Endodermal cell (in vitro differentiated cells): ENCODE results near the gene DNM3. TPM values are rescaled to one million over a fixed set of nuclear protein-coding genes. Genes with fewer than 3 reads are reported as not detected.

Source experiments
- DNase-seq: peaks from one replicate; pipeline ENCODE4 v3.0.0-alpha.2; 2017
- H3K27ac ChIP-seq: 2 replicates; pipeline ENCODE4 v1.5.1; 2013; ENCODE audit warnings: mild to moderate bottlenecking, low read depth, low read length, moderate library complexity
- H3K27me3 ChIP-seq: 2 replicates; pipeline ENCODE4 v1.6.1; 2013; ENCODE audit warnings: mild to moderate bottlenecking, low read length, moderate library complexity; ENCODE audit not compliant: insufficient read depth, control insufficient read depth, poor library complexity, severe bottlenecking
- H3K36me3 ChIP-seq: 2 replicates; pipeline ENCODE4 v1.7.0; 2013; ENCODE audit warnings: mild to moderate bottlenecking, low read length, moderate library complexity; ENCODE audit not compliant: control insufficient read depth, insufficient read depth
- H3K4me1 ChIP-seq: one replicate; pipeline ENCODE4 v1.7.0; 2013; ENCODE audit warnings: low read length; ENCODE audit not compliant: control insufficient read depth, insufficient read depth
- H3K4me3 ChIP-seq: 2 replicates; pipeline ENCODE4 v1.5.1; 2013; ENCODE audit warnings: mild to moderate bottlenecking, low read length, moderate library complexity
- H3K9ac ChIP-seq: 2 replicates; pipeline ENCODE4 v1.6.1; 2013; ENCODE audit warnings: mild to moderate bottlenecking, low read length, moderate library complexity; ENCODE audit not compliant: poor library complexity, severe bottlenecking; ENCODE audit errors: extremely low read depth
- H3K9me3 ChIP-seq: 2 replicates; pipeline ENCODE4 v1.6.1; 2013; ENCODE audit warnings: mild to moderate bottlenecking, low read length, moderate library complexity; ENCODE audit not compliant: control insufficient read depth
- H3K27ac Mint-ChIP-seq: 2 replicates; pipeline ENCODE4 v1.8.0; 2020; ENCODE audit warnings: mixed read lengths
- H3K27me3 Mint-ChIP-seq: 2 replicates; pipeline ENCODE4 v1.8.0; 2021; ENCODE audit warnings: mild to moderate bottlenecking, mixed read lengths; ENCODE audit not compliant: insufficient read depth
- H3K36me3 Mint-ChIP-seq: 2 replicates; pipeline ENCODE4 v1.8.0; 2020; ENCODE audit warnings: low read depth, mixed read lengths
- H3K4me1 Mint-ChIP-seq: 2 replicates; pipeline ENCODE4 v1.8.0; 2020; ENCODE audit warnings: mixed read lengths
- H3K4me3 Mint-ChIP-seq: 2 replicates; pipeline ENCODE4 v1.8.0; 2020; ENCODE audit warnings: mild to moderate bottlenecking, moderate library complexity, mixed read lengths
- H3K9me3 Mint-ChIP-seq: 2 replicates; pipeline ENCODE4 v1.8.0; 2020; ENCODE audit warnings: mild to moderate bottlenecking, mixed read lengths
- WGBS, 2 experiments: methylation state at CpG; one replicate each; pipeline versions ENCODE4 v1.1.5 to v1.1.7; 2013; ENCODE audit warnings: missing lambda C conversion rate in 2 of 2, mixed read lengths in 1 of 2; ENCODE audit not compliant: insufficient coverage in 1 of 2, insufficient read length in 1 of 2; 5-methylcytosine and 5-hydroxymethylcytosine counted together
- total RNA-seq, 2 donors: library from RNA; stranded (reverse); fragmentation: NEBNext Ultra II Directional in 1 of 2; extraction: Animal tissue kit (Norgen Biotek cat#: 25700) in 1 of 2; gene quantifications; 2 replicates in 1 of 2; 3 replicates in 1 of 2; pipeline ENCODE4 v1.2.1, GENCODE V29; 2021
- TF ChIP-seq, protein P1 (sequence below): fragments of 200-600 bp; sonication (generic); conservative IDR thresholded peaks from 2 replicates; pipeline ENCODE4 v1.5.0; 2021; ENCODE audit warnings: antibody characterized with exemption, mild to moderate bottlenecking

DNM3 gene
- total RNA-seq, 2 donors from 2014 or later = 0.53 to 1.8 TPM

DNA sequence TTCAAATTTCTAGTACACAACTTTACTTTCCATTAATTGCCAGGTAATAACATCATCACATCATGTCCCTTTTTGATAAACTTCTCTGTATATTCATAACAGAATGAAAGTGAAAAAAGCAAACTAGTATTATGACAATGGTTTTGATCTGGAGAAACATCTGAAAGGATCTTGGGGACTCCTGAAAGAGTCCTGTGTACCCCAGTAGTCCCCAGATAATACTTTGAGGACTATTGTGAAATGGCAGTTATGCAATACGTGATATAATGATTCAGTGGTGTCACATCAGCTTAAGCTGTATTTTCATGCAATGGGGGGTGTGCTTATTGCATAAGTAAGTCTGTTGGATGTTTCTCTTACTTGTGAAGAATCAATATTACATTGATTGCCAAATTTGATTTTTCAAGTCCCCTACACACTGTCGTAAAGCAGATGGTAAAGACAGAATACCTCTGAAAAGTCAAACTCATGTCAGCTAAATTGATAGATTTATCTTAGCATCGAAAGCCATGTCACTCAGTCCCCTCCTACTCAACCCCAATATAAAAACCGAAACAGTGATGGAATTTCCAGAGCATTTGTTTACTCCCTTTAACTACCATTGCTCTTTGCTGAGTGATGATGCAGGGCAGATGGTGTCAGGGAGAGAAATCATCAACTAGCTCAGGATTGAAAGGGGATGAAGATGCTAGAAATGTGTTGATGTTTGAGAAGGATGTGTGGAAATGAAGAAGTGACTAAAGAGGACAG, 432.5 kb downstream of the DNM3 start:
- H3K27ac Mint-ChIP-seq = no peak overlapping the region
- H3K27ac ChIP-seq = no peak overlapping the region
- no peaks in the 10 kb centered on the region for H3K4me1 ChIP-seq
- H3K4me3 Mint-ChIP-seq = no peak overlapping the region
- no peak for DNase-seq
- H3K4me3 ChIP-seq = no peak overlapping the region
- H3K27me3 ChIP-seq = no peaks in the 10 kb centered on the region
- no peaks in the 10 kb centered on the region for H3K27me3 Mint-ChIP-seq
- no peak overlapping the region for H3K9ac ChIP-seq
- H3K9me3 ChIP-seq = no peaks in the 10 kb centered on the region
- no peaks in the 10 kb centered on the region for H3K9me3 Mint-ChIP-seq
- H3K36me3 Mint-ChIP-seq = no peaks in the 10 kb centered on the region
- 92 to 100% methylated on average over 1 to 4 of the region's 4 CpGs for WGBS, 2 experiments
- TF ChIP-seq, protein P1, sequence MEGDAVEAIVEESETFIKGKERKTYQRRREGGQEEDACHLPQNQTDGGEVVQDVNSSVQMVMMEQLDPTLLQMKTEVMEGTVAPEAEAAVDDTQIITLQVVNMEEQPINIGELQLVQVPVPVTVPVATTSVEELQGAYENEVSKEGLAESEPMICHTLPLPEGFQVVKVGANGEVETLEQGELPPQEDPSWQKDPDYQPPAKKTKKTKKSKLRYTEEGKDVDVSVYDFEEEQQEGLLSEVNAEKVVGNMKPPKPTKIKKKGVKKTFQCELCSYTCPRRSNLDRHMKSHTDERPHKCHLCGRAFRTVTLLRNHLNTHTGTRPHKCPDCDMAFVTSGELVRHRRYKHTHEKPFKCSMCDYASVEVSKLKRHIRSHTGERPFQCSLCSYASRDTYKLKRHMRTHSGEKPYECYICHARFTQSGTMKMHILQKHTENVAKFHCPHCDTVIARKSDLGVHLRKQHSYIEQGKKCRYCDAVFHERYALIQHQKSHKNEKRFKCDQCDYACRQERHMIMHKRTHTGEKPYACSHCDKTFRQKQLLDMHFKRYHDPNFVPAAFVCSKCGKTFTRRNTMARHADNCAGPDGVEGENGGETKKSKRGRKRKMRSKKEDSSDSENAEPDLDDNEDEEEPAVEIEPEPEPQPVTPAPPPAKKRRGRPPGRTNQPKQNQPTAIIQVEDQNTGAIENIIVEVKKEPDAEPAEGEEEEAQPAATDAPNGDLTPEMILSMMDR = no peak
- H3K36me3 ChIP-seq = no peaks in the 10 kb centered on the region
- peaks cover 6% of the 10 kb centered on the region for H3K4me1 Mint-ChIP-seq

DNA sequence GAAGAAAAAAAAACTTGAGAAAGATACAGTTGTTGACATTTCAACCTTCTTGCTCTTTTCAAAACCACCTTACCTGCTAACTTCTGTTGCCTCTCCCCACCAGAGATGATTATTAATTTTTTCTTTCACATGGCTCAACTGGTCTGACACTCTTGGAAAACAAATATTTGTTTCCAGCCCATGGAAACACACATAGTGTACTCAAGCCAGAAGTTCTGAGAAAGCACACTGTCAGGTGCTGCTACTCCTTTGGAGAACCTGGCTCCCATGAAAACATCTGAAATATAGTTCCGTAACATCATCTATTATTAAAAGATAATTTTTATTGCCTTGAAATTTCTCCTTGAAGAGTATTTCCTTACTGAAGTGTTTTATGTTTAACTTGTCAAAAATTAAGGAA, 434.2 kb downstream of the DNM3 start:
- Histone ChIP-seq H3K9me3 (no peaks in the 10 kb centered on the region), H3K36me3 (no peaks in the 10 kb centered on the region), H3K27me3 (no peaks in the 10 kb centered on the region), H3K27ac (no peak overlapping the region), H3K4me3 (no peak overlapping the region), H3K4me1 (no peaks in the 10 kb centered on the region), H3K9ac (no peak overlapping the region)
- Mint-ChIP-seq H3K4me3 (no peak overlapping the region), H3K27me3 (no peaks in the 10 kb centered on the region), H3K36me3 (no peaks in the 10 kb centered on the region), H3K27ac (no peak overlapping the region), H3K4me1 (peaks cover 6% of the 10 kb centered on the region), H3K9me3 (no peaks in the 10 kb centered on the region)
- DNase-seq = no peak
- TF ChIP-seq, protein P1 = no peak
- WGBS, 2 experiments = 100% methylated on average over 1 of the region's 1 CpG; no CpG with 5 or more reads in 1 of the 2 experiments

DNA sequence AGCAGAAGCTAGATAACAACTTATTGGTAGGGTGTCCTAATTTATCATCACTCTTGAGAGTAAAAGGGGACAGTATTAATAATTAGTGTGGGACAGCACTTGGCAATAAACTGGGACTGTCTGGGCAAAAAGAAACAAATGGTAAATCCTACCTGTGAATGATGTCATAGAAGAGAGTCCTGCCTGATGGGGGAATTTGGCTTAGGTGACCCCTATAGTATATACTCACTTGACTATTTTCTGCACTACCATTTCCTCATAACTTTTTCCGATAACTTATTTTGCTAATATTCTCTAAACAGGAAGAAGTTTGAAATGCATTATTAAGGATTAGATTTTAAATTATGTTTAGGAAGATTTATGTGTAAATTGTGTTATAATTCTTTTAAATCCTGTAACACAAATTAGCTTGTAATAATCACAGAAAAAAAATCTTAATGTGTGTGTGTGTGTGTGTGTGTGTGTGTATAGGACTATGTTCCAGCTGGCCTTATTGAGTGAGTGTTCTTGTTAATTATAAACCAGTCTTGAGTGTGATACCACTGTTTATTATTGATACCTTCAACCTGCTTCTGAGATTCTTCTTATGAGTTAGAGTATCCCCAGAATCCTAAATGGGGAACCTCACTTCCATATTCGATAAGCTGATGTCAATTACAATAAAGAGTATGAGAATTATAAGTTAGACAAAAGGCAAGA, 435.0 kb downstream of the DNM3 start:
- no peaks in the 10 kb centered on the region for H3K36me3 ChIP-seq
- no peak for DNase-seq
- H3K36me3 Mint-ChIP-seq = no peaks in the 10 kb centered on the region
- H3K4me1 Mint-ChIP-seq = peaks cover 6% of the 10 kb centered on the region
- H3K9me3 Mint-ChIP-seq = no peaks in the 10 kb centered on the region
- H3K9me3 ChIP-seq = no peaks in the 10 kb centered on the region
- WGBS, 2 experiments = 100% methylated on average over 1 of the region's 2 CpGs; no CpG with 5 or more reads in 1 of the 2 experiments
- no peaks in the 10 kb centered on the region for H3K27me3 ChIP-seq
- no peak overlapping the region for H3K4me3 Mint-ChIP-seq
- TF ChIP-seq, protein P1 = no peak
- H3K9ac ChIP-seq = no peak overlapping the region
- H3K27ac Mint-ChIP-seq = no peak overlapping the region
- no peak overlapping the region for H3K27ac ChIP-seq
- no peak overlapping the region for H3K4me3 ChIP-seq
- H3K27me3 Mint-ChIP-seq = no peaks in the 10 kb centered on the region
- H3K4me1 ChIP-seq = no peaks in the 10 kb centered on the region
